Measurements from ENCODE around the gene CTRB2. TPM values are rescaled to one million over a fixed set of nuclear protein-coding genes. Genes with fewer than 3 reads are reported as not detected.

The CTRB2 gene
- polyA plus RNA-seq, 1 donor from 2014 or later: not detected

GRCh38 chr16:75236736-75237397, 29.9 kb upstream of the CTRB2 start:
- no peak overlapping the region for H3K4me3 Mint-ChIP-seq
- H3K27me3 Mint-ChIP-seq: peaks cover 25% of the 10 kb centered on the region
- peak overlapping the region in 1 of 3 donors; percentile 50 for H3K27ac Mint-ChIP-seq
- no peaks in the 10 kb centered on the region for H3K36me3 Mint-ChIP-seq
- H3K4me1 Mint-ChIP-seq: peaks cover 0 to 3% (median 2%) of the 10 kb centered on the region in 3 donors
- H3K9me3 Mint-ChIP-seq: no peaks in the 10 kb centered on the region

- Mint-ChIP-seq H3K4me1 (peaks cover 0 to 3% (median 2%) of the 10 kb centered on the region in 3 donors), H3K27ac (no peak overlapping the region), H3K27me3 (peaks cover 30% of the 10 kb centered on the region), H3K9me3 (no peaks in the 10 kb centered on the region), H3K4me3 (no peak overlapping the region), H3K36me3 (no peaks in the 10 kb centered on the region)
These were observed 29.3 kb upstream of the CTRB2 start for GRCh38 chr16:75236232-75236631.

DNA sequence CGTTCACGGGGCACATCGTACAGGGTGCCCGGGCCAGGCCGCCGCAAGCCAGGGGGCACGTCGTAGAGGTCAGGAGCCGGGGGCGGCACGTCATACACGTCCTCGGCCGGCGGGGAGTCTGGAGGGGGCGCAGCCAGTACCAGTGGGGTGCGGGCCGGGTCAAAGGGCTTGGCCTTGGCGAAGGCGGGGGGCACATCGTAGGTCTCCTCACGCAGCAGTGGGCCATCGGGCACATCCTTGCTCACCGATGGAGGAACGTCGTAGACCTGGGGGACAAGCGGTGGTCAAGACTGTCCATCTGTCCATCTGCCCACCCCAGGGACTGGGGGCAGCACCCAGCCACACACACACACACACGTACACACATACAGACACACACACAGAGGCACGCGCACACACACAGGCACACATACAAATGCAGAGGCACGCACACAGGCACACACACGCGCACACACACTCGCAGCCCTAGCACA, 28.8 kb upstream of the CTRB2 start:
- Mint-ChIP-seq H3K4me1 (peaks cover 0 to 3% (median 2%) of the 10 kb centered on the region in 3 donors), H3K27ac (no peak overlapping the region), H3K9me3 (no peaks in the 10 kb centered on the region), H3K4me3 (no peak overlapping the region), H3K27me3 (peaks cover 31% of the 10 kb centered on the region), H3K36me3 (no peaks in the 10 kb centered on the region)

DNA sequence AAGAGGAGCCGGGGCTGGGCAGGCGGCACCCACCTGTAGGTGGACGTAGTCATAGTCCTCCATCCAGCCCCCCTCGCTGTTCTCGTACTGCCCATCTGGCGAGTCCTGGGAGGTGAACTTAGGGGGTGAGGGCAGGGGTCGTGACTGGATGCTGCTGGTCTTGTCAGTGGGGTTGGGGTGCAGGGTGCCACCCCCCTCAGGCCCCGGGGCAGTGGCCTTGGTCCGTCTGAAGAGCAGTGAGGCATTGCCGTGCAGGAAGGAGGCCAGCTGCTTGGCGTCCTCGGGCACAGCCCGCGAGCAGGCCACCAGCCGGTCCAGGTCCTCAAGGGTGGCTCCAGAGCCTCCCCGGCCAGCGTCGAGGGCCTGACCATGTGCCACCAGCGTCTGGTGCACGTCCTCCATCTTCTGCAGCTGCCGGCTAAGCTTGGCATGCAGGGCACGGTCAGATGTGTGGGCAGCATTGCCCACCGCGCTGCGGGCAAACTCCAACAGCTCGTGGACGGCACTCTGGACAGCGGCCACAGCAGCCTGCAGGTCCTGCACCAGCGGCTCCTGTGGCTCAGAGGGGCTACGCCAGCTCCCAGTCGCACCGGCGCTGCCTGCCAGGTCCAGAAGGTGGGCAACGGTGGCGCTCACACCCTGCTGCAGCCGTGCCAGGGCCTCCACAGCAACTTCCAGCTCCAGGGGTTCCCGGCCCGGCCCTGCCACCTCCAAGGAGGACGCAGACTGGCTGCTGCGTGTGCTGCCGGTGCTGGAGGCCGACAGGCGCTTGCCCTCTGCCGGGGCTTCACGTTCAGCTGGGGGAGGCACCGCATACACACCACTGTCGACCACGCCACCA, 28.1 kb upstream of the CTRB2 start:
- H3K4me1 Mint-ChIP-seq: peaks cover 0 to 3% (median 2%) of the 10 kb centered on the region in 3 donors
- H3K36me3 Mint-ChIP-seq: no peaks in the 10 kb centered on the region
- H3K27me3 Mint-ChIP-seq: peaks cover 34% of the 10 kb centered on the region
- no peak overlapping the region for H3K4me3 Mint-ChIP-seq
- no peak overlapping the region for H3K27ac Mint-ChIP-seq
- H3K9me3 Mint-ChIP-seq: no peaks in the 10 kb centered on the region

- H3K9me3 Mint-ChIP-seq: no peaks in the 10 kb centered on the region
- peaks cover 30% of the 10 kb centered on the region for H3K27me3 Mint-ChIP-seq
- no peaks in the 10 kb centered on the region for H3K36me3 Mint-ChIP-seq
- peak overlapping the region in 1 of 3 donors; percentile 19 for H3K27ac Mint-ChIP-seq
- H3K4me1 Mint-ChIP-seq: peaks cover 0 to 2% (median 0%) of the 10 kb centered on the region in 3 donors
- no peak overlapping the region for H3K4me3 Mint-ChIP-seq
These were observed 26.6 kb upstream of the CTRB2 start for GRCh38 chr16:75233611-75233938.

DNA sequence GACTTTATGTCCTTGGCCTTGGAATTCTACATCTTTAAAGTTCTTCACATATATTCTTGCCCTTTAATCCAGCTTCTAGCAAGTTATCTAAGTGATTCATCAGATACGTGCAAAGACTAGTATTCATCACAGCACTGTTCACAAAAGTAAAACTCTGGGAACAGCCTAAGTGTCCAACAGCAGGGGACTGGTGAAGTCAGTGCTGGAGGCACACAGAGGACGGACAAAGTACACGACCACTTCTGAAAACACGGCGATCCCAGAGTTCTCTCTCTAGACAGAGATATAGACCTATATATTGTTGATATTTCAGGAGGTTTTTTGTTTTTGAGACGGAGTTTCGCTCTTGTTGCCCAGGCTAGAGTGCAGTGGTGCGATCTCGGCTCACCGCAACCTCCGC, 24.6 kb upstream of the CTRB2 start:
- Mint-ChIP-seq H3K27me3 (peaks cover 32% of the 10 kb centered on the region), H3K4me1 (peaks cover 0 to 2% (median 0%) of the 10 kb centered on the region in 3 donors), H3K36me3 (no peaks in the 10 kb centered on the region), H3K9me3 (no peaks in the 10 kb centered on the region), H3K27ac (no peak overlapping the region), H3K4me3 (no peak overlapping the region)

- no peak overlapping the region for H3K4me3 Mint-ChIP-seq
- H3K9me3 Mint-ChIP-seq: no peaks in the 10 kb centered on the region
- H3K27ac Mint-ChIP-seq: no peak overlapping the region
- H3K36me3 Mint-ChIP-seq: no peaks in the 10 kb centered on the region
- H3K27me3 Mint-ChIP-seq: peaks cover 29% of the 10 kb centered on the region
- peaks cover 0 to 2% (median 0%) of the 10 kb centered on the region in 3 donors for H3K4me1 Mint-ChIP-seq
These were observed 23.6 kb upstream of the CTRB2 start for GRCh38 chr16:75230471-75231110.

GRCh38 chr16:75229172-75230031, 22.4 kb upstream of the CTRB2 start:
- peak overlapping the region in 1 of 4 donors; percentile 23 for H3K4me3 Mint-ChIP-seq
- no peaks in the 10 kb centered on the region for H3K36me3 Mint-ChIP-seq
- no peak overlapping the region for H3K27ac Mint-ChIP-seq
- no peaks in the 10 kb centered on the region for H3K9me3 Mint-ChIP-seq
- peaks cover 0 to 2% (median 0%) of the 10 kb centered on the region in 3 donors for H3K4me1 Mint-ChIP-seq
- peaks cover 29% of the 10 kb centered on the region for H3K27me3 Mint-ChIP-seq

DNA sequence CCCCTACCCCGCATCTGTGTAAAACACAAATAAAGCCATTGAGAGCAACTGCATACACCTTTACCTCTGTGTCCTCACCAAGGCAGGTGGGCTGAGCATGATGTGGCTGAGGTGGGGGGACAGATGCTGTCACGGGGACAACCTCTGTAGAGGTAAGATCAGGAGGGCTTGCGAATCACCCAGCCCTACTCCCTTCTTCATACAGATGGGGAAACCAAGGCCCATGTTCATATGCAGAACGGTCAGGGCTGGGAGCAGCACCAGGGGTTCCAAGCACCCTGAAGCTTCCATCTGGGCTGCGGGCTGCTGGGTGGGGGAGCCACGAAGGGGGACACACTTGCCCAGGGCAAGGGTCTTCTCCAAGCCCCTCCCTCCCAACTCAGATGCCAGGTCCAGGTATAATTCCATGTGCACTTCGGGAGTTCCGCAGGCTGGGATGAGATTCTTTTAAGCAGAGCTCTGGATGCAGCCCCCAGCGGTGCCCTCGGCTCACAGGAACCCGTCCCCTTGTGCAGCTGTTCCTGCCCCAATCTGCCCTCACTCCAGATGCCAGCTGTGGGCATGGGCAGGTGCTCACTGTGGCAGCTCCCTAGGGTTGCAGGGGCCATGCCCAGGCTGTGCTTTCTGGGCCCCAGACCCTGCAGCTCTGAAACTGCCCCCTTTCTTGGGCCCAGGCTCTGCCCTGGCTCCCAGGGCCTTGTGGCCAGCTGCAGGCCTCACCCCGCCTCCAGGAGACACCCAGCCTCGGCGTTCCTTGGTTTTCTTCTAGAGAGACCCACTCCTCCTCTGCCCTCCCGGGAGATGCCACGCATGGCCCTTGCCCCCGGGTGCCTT, 21.4 kb upstream of the CTRB2 start:
- Mint-ChIP-seq H3K4me3 (no peak overlapping the region), H3K27ac (no peak overlapping the region), H3K4me1 (no peaks in the 10 kb centered on the region), H3K9me3 (no peaks in the 10 kb centered on the region), H3K27me3 (peaks cover 30% of the 10 kb centered on the region), H3K36me3 (no peaks in the 10 kb centered on the region)

GRCh38 chr16:75227361-75228142, 20.6 kb upstream of the CTRB2 start:
- Mint-ChIP-seq H3K4me1 (no peaks in the 10 kb centered on the region), H3K27ac (no peak overlapping the region), H3K9me3 (no peaks in the 10 kb centered on the region), H3K36me3 (no peaks in the 10 kb centered on the region), H3K27me3 (peaks cover 29% of the 10 kb centered on the region), H3K4me3 (no peak overlapping the region)

DNA sequence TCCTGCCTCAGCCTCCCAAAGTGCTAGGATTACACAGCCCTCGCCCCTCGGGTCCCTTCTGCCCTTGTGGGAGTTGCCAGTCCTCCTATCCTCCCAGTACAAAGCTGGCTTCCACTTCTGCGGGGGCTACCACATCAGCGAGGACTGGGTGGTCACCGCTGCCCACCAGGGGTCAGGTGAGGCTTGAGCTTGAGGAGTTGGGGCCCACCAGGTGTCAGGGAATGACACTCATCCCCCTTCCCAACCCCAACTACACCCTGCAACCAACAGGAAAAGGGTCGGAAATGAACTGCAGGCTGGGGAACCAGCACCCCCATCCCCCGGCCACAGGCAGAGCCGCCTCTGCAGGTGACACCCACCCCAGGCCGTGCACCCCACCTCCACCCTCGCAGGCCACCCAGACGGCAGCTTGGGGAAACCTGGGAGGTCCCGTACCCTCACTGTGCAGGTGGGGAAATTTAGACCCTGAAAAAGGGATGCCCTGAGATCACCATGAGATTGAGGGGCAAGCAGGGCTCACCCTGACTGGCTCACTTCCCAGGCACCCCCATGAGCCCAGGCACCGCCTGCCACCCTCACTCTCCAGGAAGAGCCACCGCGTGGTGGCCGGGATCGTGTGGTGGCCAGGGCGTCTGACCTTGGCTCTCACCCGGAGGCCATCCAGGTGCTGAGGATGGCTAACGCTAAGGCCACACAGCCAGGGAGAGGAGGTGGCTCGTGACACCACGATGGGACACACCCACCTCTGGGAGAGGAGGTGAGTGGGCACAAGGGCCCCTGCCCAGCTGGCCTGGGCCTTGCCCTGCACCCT, 19.8 kb upstream of the CTRB2 start:
- Mint-ChIP-seq H3K27me3 (peaks cover 29% of the 10 kb centered on the region), H3K4me3 (no peak overlapping the region), H3K36me3 (no peaks in the 10 kb centered on the region), H3K9me3 (no peaks in the 10 kb centered on the region), H3K27ac (no peak overlapping the region), H3K4me1 (no peaks in the 10 kb centered on the region)

- H3K4me1 Mint-ChIP-seq: no peaks in the 10 kb centered on the region
- H3K9me3 Mint-ChIP-seq: no peaks in the 10 kb centered on the region
- H3K36me3 Mint-ChIP-seq: no peaks in the 10 kb centered on the region
- H3K27me3 Mint-ChIP-seq: peaks cover 23% of the 10 kb centered on the region
- H3K27ac Mint-ChIP-seq: no peak overlapping the region
- no peak overlapping the region for H3K4me3 Mint-ChIP-seq
These were observed 18.9 kb upstream of the CTRB2 start for GRCh38 chr16:75225678-75226515.
